Motor neuron (in vitro differentiated cells): ENCODE results near the gene PTGES. TPM values are rescaled to one million over a fixed set of nuclear protein-coding genes. Genes with fewer than 3 reads are reported as not detected.
A peak's percentile ranks its signal among the peaks of the same experiment; 100 is the strongest.
"Not testable (repeated sequence)": the region's sequence is repeated elsewhere in the genome, so short reads cannot be mapped to it uniquely, and the experiment has no call there.

Experiments used
- ATAC-seq, 8 experiments: fragments of 200-7000 bp; cut with Tn5 transposase; replicated peaks in 6 of 8; 2 replicates each; pipeline ENCODE4 v1.8.0; 2021; ENCODE audit warnings: mild to moderate bottlenecking in 8 of 8, moderate library complexity in 8 of 8
- H3K27ac ChIP-seq, 2 donors: fragments of 250-450 bp; sonication (Bioruptor Pico); 2 replicates each; pipeline ENCODE4 v1.9.0; 2021; ENCODE audit warnings: antibody characterized with exemption in 2 of 2, mild to moderate bottlenecking in 2 of 2, moderate library complexity in 1 of 2
- H3K4me1 ChIP-seq, 2 donors: fragments of 250-450 bp; sonication (Bioruptor Pico); replicated peaks in 1 of 2; 2 replicates each; pipeline ENCODE4 v1.6.1; 2021; ENCODE audit warnings: antibody characterized with exemption in 2 of 2, mild to moderate bottlenecking in 2 of 2, moderate library complexity in 1 of 2
- H3K4me3 ChIP-seq, 5 donors: fragments of 250-450 bp; sonication (Bioruptor Pico); 2 replicates each; pipeline ENCODE4 v1.9.0; 2021; ENCODE audit warnings: antibody characterized with exemption in 5 of 5, mild to moderate bottlenecking in 5 of 5, moderate library complexity in 4 of 5
- WGBS, 10 experiments: fragments of 450-650 bp; shearing (Covaris generic); methylation state at CpG; one replicate each; pipeline ENCODE4 v1.0.0; 2022; 5-methylcytosine and 5-hydroxymethylcytosine counted together
- in situ Hi-C, 9 experiments: fragments of 400-800 bp; cut with MboI; loops; one replicate each; pipeline ENCODE4 v1.15.0; 2021; ENCODE audit warnings: low sequenced_read_pairs in 9 of 9, low pct_unique_long_range_greater_than_20kb in 2 of 9; ENCODE audit not compliant: unreplicated experiment in 9 of 9
- total RNA-seq, 8 experiments: library from RNA; unstranded; fragments of 300-600 nt; gene quantifications; 2 replicates each; pipeline versions ENCODE4 v1.2.3 to v1.2.4, GENCODE V29; 2022

PTGES gene
- total RNA-seq, 8 experiments from 2014 or later: 0.77 to 215 (median 1.9) TPM

- ATAC-seq: peak in 7 of 8 experiments; percentile 10 to 44 (median 21)
- in situ Hi-C loops: no loop called here
- Histone ChIP-seq H3K4me1 (peaks cover 10 to 16% of the 10 kb centered on the region in 2 donors), H3K4me3 (peak overlapping the region in 2 of 5 donors; percentile 6 to 20), H3K27ac (no peak overlapping the region)
- WGBS, 10 experiments: 0 to 100% (median 75%) methylated on average over 2 to 13 of the region's 31 CpGs
Measured at GRCh38 chr9:129751841-129752801, 721 bp downstream of the PTGES start.

DNA sequence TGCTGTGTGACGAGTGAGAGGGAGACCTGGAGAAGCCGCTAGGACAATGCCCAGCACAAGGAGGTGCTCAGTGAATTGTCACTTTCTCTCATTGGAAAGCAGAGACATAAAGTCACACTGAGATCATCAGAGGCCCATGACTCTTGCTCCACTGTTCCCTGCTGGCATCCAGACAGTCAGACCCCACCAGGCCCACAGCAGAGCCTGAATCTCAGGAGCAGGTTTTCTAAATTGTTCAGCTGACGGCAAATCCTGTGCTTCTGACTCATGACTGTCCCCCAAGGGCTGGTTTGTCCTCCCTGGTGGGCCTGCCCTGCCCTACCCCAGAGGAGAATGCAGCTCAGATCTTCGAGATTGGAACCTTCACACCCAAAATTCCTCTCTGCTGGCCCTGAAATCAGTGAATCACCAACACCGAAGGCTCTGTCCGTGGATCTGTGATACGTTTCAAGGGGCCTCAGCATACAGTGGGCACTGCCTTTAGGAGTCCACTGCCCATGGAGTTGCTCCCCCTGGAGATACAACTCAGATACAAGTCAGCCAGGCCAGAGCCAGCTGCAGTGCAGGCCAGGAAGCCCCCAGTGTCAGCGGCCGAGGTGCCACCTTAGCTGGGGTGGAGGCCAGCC, 2.7 kb downstream of the PTGES start:
- in situ Hi-C loops: no loop called here
- WGBS, 10 experiments: 24 to 100% (median 79%) methylated on average over 1 to 9 of the region's 9 CpGs; no CpG with 5 or more reads in 4 of the 10 experiments

DNA sequence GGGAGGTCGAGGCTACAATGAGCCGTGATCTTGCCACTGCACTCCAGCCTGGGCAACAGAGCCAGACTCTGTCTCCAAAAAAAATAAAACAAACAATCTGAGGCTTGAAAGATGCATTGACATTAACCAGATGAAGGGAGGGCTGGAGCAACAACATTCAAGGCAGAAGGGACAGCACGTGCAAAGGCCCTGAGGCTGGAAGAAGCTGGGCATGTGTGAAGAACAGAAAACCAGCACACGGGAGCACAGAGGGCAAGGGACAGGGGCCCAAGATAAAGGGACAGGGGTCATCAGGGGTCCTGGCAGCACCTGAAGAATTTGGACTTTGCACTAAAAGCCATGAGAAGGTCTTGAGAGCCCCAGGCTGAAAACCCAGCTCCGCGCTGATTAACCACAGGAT, 3.3 kb downstream of the PTGES start:
- ATAC-seq: no peak
- Histone ChIP-seq H3K4me3 (no peak overlapping the region), H3K27ac (no peak overlapping the region), H3K4me1 (peaks cover 10 to 13% of the 10 kb centered on the region in 2 donors)
- WGBS, 10 experiments: 80 to 100% (median 86%) methylated on average over 1 to 6 of the region's 6 CpGs; no CpG with 5 or more reads in 5 of the 10 experiments
- in situ Hi-C loops: no loop called here

More for the DNA sequence above, 2.7 kb downstream of the PTGES start:
- H3K27ac ChIP-seq: no peak overlapping the region
- peak in 3 of 8 experiments; percentile 16 to 36 (median 17) for ATAC-seq
- no peak overlapping the region for H3K4me3 ChIP-seq
- peaks cover 10 to 13% of the 10 kb centered on the region in 2 donors for H3K4me1 ChIP-seq

DNA sequence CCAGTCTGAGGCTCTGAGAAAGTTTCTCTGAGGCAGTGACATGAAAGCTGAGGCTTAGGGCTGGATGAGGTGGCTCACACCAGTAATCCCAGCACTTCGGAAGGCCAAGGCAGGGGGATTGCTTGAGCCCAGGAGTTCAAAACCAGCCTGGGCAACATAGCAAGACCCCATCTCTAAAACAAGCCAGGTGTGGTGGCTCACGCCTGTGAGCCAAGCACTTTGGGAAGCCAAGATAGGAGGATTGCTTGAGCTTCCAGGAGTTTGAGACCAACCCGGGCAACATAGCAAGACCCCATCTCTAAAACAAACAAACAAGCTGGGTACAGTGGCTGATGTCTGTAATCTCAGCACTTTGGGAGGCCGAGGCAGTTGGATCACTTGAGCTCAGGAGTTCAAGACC, 3.8 kb downstream of the PTGES start:
- ATAC-seq: not testable (repeated sequence)
- 82 to 100% (median 100%) methylated on average over 1 to 3 of the region's 4 CpGs; no CpG with 5 or more reads in 4 of the 10 experiments for WGBS, 10 experiments

GRCh38 chr9:129748249-129748648, 4.6 kb downstream of the PTGES start:
- ATAC-seq: no peak
- WGBS, 10 experiments: 27 to 94% (median 79%) methylated on average over 1 to 5 of the region's 5 CpGs
- H3K4me3 ChIP-seq: no peak overlapping the region
- H3K27ac ChIP-seq: no peak overlapping the region
- peaks cover 10 to 12% of the 10 kb centered on the region in 2 donors for H3K4me1 ChIP-seq
- in situ Hi-C loops: no loop called here

More for the DNA sequence above, 3.8 kb downstream of the PTGES start:
- in situ Hi-C loops, H3K27ac ChIP-seq, H3K4me3 ChIP-seq: not testable (repeated sequence)
- peaks cover 10 to 13% of the 10 kb centered on the region in 2 donors for H3K4me1 ChIP-seq

DNA sequence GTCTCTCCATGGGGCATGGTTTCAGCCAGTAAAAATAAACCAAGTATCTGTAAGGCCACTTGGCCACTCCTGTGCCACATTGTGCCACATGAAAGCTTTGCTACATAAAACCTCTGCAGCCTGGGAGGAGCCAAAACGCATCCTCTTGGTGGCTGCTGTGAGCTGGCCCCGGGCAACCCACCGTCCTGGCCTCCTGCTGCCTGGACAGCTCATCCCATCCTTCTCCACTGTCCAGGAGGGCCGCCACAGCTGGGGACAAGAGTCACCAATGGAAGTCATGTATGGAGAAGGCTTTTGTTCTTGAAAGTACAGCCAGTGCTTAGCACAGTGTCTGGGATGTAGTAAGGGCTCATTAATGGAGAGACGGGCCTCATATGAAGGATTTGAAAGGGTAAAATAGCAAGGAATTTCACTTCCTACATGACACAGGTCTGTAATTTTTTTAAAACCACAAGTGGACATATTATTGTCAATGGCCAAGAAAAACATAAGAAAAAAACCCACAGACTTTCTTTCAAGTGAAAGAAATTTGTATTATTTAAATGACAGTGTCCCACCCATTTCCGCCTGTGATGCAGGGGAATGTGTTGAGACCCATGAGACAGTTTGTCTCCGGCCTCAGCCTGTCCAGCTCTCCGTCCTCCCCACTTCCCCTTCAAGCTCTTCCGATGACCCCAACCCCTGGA, 6.6 kb downstream of the PTGES start:
- Histone ChIP-seq H3K27ac (no peak overlapping the region), H3K4me3 (no peak overlapping the region), H3K4me1 (no peaks in the 10 kb centered on the region)
- WGBS, 10 experiments: 0 to 100% (median 17%) methylated on average over 1 to 5 of the region's 9 CpGs; no CpG with 5 or more reads in 2 of the 10 experiments
- ATAC-seq: peak in 3 of 8 experiments; percentile 27 to 54 (median 35)
- in situ Hi-C loops: no loop called here

DNA sequence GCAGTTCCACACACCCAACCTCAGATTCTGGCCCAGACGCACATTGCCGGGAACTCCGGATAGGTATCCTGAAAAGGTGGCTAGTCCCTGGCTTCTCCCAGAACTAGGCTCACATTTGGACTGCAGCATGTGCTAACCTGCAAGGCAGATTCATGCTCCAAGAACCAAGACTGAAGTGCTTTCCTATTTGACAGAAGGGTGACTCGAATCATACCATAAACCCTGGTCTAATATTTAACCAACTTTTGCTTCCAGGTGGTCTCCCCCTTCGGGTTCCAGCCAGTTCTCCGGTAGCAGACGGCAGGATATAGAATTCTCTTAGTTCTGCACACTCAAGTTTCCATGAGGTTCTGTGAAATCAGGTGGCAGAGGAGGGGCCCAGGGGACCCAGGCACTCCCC, 7.6 kb downstream of the PTGES start:
- Histone ChIP-seq H3K4me1 (no peaks in the 10 kb centered on the region), H3K4me3 (no peak overlapping the region), H3K27ac (no peak overlapping the region)
- ATAC-seq: no peak
- in situ Hi-C loops: no loop called here
- 60 to 96% (median 89%) methylated on average over 2 to 7 of the region's 7 CpGs; no CpG with 5 or more reads in 4 of the 10 experiments for WGBS, 10 experiments

GRCh38 chr9:129740666-129741464, 12.0 kb downstream of the PTGES start:
- 49 to 100% (median 86%) methylated on average over 1 to 9 of the region's 13 CpGs; no CpG with 5 or more reads in 1 of the 10 experiments for WGBS, 10 experiments
- ATAC-seq: no peak
- in situ Hi-C loops: no loop called here
- Histone ChIP-seq H3K27ac (no peak overlapping the region), H3K4me1 (no peaks in the 10 kb centered on the region), H3K4me3 (no peak overlapping the region)

DNA sequence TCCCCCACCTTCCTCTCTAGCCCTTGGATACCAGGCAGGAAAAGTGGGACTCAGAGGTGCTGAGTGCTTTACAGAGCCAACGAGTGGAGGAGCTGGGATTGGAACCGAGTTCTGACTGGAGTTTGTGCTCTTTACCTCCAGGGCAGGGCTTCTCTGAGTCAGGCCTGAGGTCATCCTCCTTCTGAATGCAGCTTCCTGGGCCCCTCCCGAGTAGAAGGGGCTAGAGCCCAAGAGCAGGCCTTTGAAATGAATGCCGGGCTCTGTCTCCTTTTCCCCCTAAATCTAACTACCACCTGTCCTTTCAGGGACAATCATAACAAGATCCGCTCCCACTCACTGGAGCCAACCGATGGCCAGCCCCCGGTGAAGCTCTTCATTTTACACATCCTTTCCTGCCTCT, 12.7 kb downstream of the PTGES start:
- Histone ChIP-seq H3K4me3 (no peak overlapping the region), H3K27ac (no peak overlapping the region), H3K4me1 (no peaks in the 10 kb centered on the region)
- in situ Hi-C loops: no loop called here
- WGBS, 10 experiments: 13 to 88% (median 62%) methylated on average over 1 to 5 of the region's 7 CpGs; no CpG with 5 or more reads in 4 of the 10 experiments
- peak in 1 of 8 experiments; percentile 6 for ATAC-seq

DNA sequence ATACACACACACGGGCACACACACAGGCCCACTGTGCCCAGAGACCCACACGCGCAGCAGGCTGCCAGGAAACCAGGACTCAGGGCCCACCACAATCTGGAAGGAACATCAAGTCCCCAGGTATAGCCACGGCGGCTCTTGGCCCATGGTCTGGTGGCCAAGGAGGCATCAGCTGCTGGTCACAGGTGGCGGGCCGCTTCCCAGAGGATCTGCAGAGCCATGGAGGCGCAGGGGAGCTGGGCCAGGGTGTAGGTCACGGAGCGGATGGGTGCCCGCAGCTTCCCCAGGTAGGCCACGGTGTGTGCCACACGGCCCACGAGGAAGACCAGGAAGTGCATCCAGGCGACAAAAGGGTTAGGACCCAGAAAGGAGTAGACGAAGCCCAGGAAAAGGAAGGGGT, 13.4 kb downstream of the PTGES start:
- Histone ChIP-seq H3K4me1 (no peaks in the 10 kb centered on the region), H3K27ac (no peak overlapping the region), H3K4me3 (no peak overlapping the region)
- in situ Hi-C loops: loop anchor here in 4 of 9 experiments (5.0 to 10.0 kb wide), 2 partner anchors 43 to 45 kb away; no protein-coding TSS in a partner anchor
- ATAC-seq: no peak
- WGBS, 10 experiments: 88 to 100% (median 94%) methylated on average over 1 to 8 of the region's 16 CpGs; no CpG with 5 or more reads in 5 of the 10 experiments

DNA sequence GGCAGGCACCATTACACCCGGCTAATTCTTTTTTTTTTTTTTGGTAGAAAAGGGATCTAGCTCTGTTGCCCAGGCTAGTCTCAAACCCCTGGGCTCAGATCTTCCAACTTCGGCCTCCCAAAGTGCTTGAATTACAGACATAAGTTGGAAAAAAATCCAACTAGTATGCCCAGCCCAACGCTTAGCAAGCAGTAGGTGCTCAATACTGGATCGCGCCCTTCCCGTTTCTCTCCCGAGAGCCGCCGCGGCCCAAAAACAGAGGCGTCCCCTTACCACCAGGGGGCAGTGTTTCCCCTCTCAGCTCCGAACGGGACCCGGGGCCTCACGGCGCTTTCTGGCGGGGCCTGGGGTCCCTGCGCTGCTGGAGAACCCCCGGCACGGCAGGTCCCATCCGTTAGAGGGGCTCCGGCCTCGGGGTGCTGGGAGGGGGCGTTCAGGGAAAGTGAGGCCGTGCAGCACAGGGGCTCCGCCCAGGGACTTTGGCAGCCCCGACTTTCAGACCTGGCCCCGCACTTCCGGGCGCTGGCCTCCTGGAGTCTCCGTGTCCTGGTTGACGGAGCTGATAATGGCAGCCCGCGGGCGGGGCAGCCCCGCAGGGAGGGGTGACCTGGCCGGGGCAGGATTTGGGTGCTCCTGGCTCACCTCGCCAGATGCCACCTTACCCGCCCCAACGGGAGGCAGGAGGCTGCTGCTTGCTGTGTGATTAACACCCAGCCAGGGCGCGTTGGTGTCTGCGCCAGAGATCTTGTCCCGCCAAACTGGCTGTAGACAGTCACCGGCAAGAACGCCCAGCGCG, 15.2 kb downstream of the PTGES start:
- no peak overlapping the region for H3K27ac ChIP-seq
- in situ Hi-C loops: loop anchor here in 4 of 9 experiments (5.0 to 10.0 kb wide), 2 partner anchors 45 to 47 kb away; no protein-coding TSS in a partner anchor
- peak; percentile 64 to 96 (median 88) for ATAC-seq
- H3K4me1 ChIP-seq: no peaks in the 10 kb centered on the region
- 0 to 83% (median 7%) methylated on average over 1 to 17 of the region's 48 CpGs; no CpG with 5 or more reads in 5 of the 10 experiments for WGBS, 10 experiments
- H3K4me3 ChIP-seq: peak overlapping the region; percentile 13 to 36 (median 33)
